ENCODE measurements around the gene HMGA1.
"Not testable (repeated sequence)": the region's sequence is repeated elsewhere in the genome, so short reads cannot be mapped to it uniquely, and the experiment has no call there.

Gene HMGA1

GRCh38 chr6:34240329-34241248 lies 3.9 kb downstream of the HMGA1 start:
- no peak for DNase-seq

GRCh38 chr6:34241351-34242215 lies 4.9 kb downstream of the HMGA1 start:
- DNase-seq: no peak

DNA sequence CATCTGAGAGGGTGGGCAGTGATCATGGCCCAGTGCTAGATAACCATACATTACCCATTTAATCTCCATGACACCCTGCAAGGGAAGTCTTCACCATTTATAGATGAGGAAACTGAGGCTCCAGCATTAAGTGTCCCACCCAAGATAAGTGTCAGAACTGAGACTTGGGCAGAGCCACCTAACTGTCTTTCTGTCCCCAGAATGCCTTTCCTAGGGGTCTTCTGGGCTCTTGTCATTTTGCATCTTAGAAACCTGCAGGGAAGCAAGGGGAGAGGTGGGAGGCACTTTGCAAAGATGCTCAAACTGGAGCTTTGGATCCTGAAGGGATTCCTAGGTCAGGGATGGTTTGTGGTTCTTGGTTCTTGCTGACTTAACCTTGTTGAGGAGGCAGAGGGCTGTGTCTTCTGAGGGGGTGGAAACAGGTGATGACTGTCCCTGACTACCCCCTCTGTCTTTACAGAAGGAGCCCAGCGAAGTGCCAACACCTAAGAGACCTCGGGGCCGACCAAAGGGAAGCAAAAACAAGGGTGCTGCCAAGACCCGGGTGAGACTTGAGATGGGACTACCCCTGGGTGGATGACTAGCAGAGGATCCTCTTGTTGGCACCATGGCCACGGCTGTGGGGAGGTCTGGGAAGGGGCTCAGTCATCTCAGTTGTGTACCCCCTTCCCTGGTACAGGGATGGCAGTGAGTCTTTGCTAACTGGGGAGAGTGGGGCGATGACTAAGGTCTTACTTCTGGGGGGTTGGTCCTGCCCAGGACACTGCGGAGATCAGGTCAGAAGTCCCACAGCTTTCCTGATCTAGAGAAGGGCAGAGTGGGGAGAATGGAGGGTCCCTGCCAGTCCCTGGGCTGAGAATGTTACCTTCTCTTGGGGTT lies 5.8 kb downstream of the HMGA1 start:
- no peak for DNase-seq

GRCh38 chr6:34243131-34243771 lies 6.6 kb downstream of the HMGA1 start:
- DNase-seq: no peak

DNA sequence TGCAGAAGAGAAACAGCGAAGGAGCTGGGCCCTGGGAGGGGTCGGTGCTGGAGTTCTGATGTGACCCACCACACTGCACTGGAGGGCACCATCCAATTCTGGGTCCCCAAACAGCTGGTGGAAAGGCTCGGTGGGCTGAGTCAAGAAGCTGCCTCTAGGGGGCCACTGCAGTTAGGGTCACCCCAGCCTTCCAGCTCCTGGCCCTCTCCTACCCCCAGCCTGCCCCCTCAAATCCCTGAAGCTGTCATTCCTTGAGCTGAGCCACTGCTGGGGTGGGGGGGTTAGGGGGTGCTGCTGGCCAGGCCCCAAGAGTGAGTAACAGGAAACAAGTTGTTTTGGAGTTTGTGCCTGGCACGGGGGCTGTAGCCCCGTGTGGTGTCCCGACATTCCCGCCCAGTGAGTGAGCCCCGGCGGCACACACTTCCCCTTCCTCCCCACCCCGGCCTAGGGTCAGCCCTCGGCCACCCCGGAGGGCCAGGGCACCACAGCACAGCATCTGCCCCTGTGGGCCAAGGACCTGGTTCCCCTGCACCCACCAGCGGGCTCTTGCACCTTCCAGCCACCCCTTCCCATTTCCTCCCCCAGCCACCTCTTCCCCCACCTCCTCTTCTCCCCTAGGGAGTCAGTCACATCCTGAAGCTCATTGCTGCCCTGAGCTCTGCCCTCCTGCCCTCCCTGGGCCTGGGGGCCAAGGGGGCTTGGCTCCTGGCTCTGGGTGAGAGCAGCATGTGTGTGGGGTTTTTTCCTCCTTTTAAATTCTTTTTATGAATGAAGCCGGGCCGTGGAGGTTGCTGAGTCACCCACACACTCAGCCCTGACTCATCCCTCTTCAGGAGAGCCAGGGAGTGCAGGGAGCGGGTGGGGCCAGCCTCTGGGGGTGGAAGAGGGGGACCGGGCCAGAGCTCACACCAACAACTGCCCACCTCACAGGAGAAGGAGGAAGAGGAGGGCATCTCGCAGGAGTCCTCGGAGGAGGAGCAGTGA lies 7.5 kb downstream of the HMGA1 start:
- peak; percentile 72 to 77 for DNase-seq

DNA sequence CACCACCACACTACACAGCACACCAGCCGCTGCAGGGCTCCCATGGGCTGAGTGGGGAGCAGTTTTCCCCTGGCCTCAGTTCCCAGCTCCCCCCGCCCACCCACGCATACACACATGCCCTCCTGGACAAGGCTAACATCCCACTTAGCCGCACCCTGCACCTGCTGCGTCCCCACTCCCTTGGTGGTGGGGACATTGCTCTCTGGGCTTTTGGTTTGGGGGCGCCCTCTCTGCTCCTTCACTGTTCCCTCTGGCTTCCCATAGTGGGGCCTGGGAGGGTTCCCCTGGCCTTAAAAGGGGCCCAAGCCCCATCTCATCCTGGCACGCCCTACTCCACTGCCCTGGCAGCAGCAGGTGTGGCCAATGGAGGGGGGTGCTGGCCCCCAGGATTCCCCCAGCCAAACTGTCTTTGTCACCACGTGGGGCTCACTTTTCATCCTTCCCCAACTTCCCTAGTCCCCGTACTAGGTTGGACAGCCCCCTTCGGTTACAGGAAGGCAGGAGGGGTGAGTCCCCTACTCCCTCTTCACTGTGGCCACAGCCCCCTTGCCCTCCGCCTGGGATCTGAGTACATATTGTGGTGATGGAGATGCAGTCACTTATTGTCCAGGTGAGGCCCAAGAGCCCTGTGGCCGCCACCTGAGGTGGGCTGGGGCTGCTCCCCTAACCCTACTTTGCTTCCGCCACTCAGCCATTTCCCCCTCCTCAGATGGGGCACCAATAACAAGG lies 8.5 kb downstream of the HMGA1 start:
- DNase-seq: not testable (repeated sequence)

GRCh38 chr6:34245761-34246140 lies 9.1 kb downstream of the HMGA1 start:
- not testable (repeated sequence) for DNase-seq

- DNase-seq: no peak
Observed at GRCh38 chr6:34246249-34246562, 9.5 kb downstream of the HMGA1 start.

DNA sequence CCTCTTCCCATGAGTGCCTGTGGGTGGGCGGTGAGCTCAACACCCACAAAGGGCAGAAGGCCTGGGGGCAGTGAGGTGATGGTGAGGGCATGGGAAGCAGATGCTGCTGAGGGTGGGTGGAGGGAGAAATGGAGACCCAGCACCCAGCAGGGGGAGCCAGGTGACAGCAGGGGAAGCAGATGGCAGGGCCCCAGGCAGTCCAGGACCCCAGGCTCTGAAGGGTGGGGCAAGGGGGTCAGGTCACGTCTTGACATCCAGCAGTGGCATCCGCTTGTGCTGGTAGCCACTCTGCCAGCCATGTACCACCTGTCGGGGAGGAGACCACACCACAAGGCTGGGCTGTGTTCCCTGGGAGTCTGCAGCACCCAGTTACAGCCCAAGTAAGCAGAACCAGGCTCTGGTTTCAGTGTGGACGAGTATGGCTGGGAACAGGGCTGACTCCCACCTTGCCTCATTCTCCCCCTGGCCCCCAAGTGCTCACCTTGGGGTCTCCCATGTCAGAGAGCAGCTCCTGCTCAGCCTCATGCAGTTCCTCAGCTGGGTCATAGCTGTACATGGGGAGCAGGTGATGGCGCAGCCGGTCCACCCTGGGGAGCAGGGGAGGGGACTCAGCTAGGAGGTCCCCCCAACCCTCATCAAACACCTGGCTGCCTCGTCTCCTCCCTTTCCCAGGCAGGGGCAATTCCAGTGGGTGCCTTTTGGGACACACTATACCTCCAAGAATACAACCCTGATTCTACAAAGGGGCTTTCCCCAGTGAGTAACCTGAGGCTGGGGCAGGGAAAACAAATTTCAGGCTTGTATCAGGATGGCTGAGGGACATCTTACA lies 10.1 kb downstream of the HMGA1 start:
- DNase-seq: peak; percentile 62 to 70

GRCh38 chr6:34247481-34248197 lies 11.0 kb downstream of the HMGA1 start:
- no peak for DNase-seq

DNA sequence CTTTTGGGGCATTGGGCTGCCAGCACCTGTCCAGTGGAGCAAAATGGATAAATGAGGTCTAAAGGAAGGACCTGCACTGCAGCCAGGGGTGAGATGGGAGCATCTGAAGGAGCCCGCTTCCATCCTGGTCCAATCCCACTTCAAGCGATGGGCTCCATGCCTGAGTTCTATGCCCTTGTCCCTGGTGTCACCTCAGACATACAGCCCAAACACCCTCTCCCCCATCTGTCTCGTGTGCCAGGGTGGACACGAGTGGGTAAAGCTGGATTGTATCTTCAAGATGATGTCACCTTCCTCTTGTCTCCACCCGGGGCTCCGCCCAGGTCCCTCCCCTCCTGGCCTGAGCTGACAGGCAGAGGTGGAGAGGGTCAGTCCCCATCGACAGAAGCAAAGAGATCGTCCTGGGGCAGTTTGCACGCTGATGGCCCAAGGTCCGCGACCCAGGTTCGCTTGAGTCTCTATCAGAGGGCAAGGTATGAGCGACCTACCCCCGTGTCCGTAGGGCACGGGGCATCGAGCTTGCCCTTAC lies 11.6 kb downstream of the HMGA1 start:
- peak; percentile 54 to 67 for DNase-seq

DNA sequence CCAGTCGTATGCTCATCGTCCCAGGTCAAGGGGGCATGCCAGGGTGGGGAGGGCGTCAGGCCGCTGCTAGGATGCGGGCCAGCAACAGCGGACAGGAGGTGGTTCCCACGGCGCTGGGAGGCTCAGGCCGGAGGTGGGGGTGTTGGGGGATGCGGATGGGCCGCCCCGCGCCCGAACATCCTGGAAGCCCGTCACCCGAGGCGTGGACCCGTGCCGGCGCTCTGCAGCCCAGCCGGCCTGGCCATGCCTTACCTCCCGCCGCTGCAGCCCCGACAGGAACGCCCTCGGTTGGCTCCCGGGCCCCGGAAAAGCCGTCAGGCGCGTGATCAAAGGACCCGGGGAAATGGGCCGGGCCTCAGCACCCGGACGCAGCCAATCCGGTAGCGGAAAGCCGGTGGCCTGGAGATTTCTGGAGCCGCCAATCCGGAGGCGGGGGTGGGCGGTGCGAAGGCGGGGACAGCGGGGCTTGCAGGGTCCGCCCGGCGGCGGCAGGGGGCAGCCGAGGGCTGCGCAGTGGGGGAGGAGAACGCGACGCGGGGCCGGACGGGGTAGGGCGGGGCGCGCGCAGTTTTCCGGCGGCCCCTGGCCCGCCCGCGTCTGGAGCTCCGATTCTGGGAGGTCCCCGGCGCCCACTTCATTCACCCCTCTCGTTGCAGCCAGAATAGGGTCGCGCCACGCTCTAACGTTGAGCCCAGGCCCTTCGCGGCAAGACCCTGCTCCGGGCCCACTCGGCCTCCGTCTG lies 12.2 kb downstream of the HMGA1 start, which contains the start of gene SMIM29:
SMIM29 (minus strand) TSS at position 280 of the 742 bp plus-strand sequence. CDS start 1,215 bp downstream, outside the sequence.
- DNase-seq: peak; percentile 98

GRCh38 chr6:34249469-34250261 lies 13.0 kb downstream of the HMGA1 start:
- DNase-seq: no peak

- DNase-seq: not testable (repeated sequence)
Observed at GRCh38 chr6:34252395-34252794, 15.7 kb downstream of the HMGA1 start.

DNA sequence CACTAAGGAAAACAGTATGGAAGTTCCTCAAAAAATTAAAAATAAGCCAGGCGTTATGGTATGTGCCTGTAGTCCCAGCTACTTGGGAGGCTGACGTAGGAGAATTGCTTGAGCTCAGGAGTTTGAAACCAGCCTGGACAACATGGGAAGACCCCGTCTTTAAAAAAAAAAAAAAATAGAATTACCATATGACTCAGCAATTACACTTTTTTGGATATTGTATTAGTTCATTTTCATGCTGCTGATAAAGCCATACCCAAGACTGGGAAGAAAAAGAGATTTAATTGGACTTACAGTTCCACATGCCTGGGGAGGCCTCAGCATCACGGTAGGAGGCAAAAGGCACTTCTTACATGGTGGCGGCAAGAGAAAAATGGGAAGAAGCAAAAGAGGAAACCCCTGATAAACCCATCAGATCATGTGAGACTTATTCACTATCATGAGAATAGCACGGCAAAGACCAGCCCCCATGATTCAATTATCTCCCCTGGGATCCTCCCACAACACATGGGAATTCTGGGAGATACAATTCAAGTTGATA lies 22.9 kb downstream of the HMGA1 start:
- no peak for DNase-seq

- no peak for DNase-seq
Observed at GRCh38 chr6:34260576-34261267, 24.0 kb downstream of the HMGA1 start.
